Esophagus mucosa (tissue), 1 donor: ENCODE results near the gene UTP20. TPM values are rescaled to one million over a fixed set of nuclear protein-coding genes. Genes with fewer than 3 reads are reported as not detected.

ENCODE experiments used
- total RNA-seq: library from RNA; stranded (reverse); gene quantifications from one replicate; pipeline ENCODE4 v1.2.4, GENCODE V29; 2023
- donor health status: DM: yes; HTN: yes; CAD: no.

Gene UTP20
- total RNA-seq, 1 donor from 2014 or later: 11.5 TPM

Other genes with a start within 250 kb of the UTP20 start
- gene SLC5A8, start 69.9 kb upstream of the UTP20 start, total RNA-seq: not detected
- 62.3 TPM for gene ARL1, start 127.7 kb downstream of the UTP20 start, total RNA-seq
- 0.16 TPM for gene SPIC, start 195.2 kb downstream of the UTP20 start, total RNA-seq